Stimulated activated CD8-positive, alpha-beta memory T cell treated with anti-CD3 and anti-CD28 coated beads, Interleukin-2, amount 100 ng/mL, for 48 hours (primary cell): ENCODE data around the gene PGBD5.

ENCODE experiments used
- DNase-seq, 2 donors: peaks; one replicate each; pipeline ENCODE4 v3.0.0-alpha.2; 2020; ENCODE audit warnings: low read depth in 2 of 2

PGBD5 gene

GRCh38 chr1:230347896-230348295 is 78.2 kb downstream of the PGBD5 start:
- DNase-seq, result no peak

GRCh38 chr1:230345139-230345885 is 80.8 kb downstream of the PGBD5 start:
- no peak for DNase-seq

- no peak for DNase-seq
Measured at GRCh38 chr1:230342699-230343098, 83.4 kb downstream of the PGBD5 start.

GRCh38 chr1:230342019-230342418 is 84.1 kb downstream of the PGBD5 start:
- DNase-seq, result no peak

- no peak for DNase-seq
Measured at GRCh38 chr1:230341162-230341546, 85.0 kb downstream of the PGBD5 start.

GRCh38 chr1:230340526-230341161 is 85.5 kb downstream of the PGBD5 start:
- DNase-seq, result no peak

GRCh38 chr1:230339033-230339432 is 87.1 kb downstream of the PGBD5 start:
- DNase-seq, result no peak

- DNase-seq, result no peak
Measured at GRCh38 chr1:230337266-230337665, 88.9 kb downstream of the PGBD5 start.

GRCh38 chr1:230335861-230336522 is 90.1 kb downstream of the PGBD5 start:
- DNase-seq, result no peak

- DNase-seq, result no peak
Measured at GRCh38 chr1:230334447-230334837, 91.7 kb downstream of the PGBD5 start.

GRCh38 chr1:230333590-230334446 is 92.3 kb downstream of the PGBD5 start:
- DNase-seq, result no peak

- DNase-seq, result no peak
Measured at GRCh38 chr1:230332575-230333066, 93.5 kb downstream of the PGBD5 start.

GRCh38 chr1:230332061-230332460 is 94.1 kb downstream of the PGBD5 start:
- no peak for DNase-seq

GRCh38 chr1:230330157-230330556 is 96.0 kb downstream of the PGBD5 start:
- DNase-seq, result no peak

- DNase-seq, result no peak
Measured at GRCh38 chr1:230328342-230329015, 97.7 kb downstream of the PGBD5 start.

- peak in 1 of 2 donors; percentile 18 for DNase-seq
Measured at GRCh38 chr1:230327892-230328284, 98.2 kb downstream of the PGBD5 start.

GRCh38 chr1:230326971-230327891 is 98.9 kb downstream of the PGBD5 start:
- DNase-seq, result no peak

- DNase-seq, result no peak
Measured at GRCh38 chr1:230323686-230324085, 102.4 kb downstream of the PGBD5 start.

- no peak for DNase-seq
Measured at GRCh38 chr1:230322967-230323547, 103.1 kb downstream of the PGBD5 start.

- DNase-seq, result no peak
Measured at GRCh38 chr1:230322421-230322756, 103.7 kb downstream of the PGBD5 start.
